Stimulated activated CD4-positive, alpha-beta T cell treated with anti-CD3 and anti-CD28 coated beads, Interleukin-4, amount 100 ng/mL, for 1 hour (primary cell): Measurements from ENCODE around the gene PIK3C2G.
"Not testable (repeated sequence)": the region's sequence is repeated elsewhere in the genome, so short reads cannot be mapped to it uniquely, and the experiment has no call there.

ENCODE experiments used
- DNase-seq: peaks from one replicate; pipeline ENCODE4 v3.0.0-alpha.2; 2020

The PIK3C2G gene

GRCh38 chr12:18651525-18651924, 390.2 kb downstream of the PIK3C2G start:
- DNase-seq = no peak

- no peak for DNase-seq
Measured at GRCh38 chr12:18652596-18652995, 391.3 kb downstream of the PIK3C2G start.

DNA sequence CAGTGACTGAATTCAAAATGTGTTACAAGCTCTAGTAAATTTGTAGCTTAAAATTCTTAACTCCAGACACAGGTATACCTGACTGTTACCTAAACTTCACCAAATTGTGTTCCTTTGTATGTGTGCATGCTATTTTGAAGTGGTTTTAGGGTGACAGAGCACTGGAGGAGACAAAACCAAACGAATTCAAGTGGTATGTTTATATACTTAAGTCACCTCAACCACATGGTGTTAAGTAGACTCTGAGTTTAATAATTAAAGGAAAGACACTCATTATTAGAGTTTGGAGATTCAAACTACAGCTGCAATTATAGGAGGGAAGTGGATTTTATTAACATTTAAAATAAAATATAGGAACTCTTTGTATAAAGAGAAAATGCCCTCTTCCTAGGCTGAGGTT, 392.1 kb downstream of the PIK3C2G start:
- DNase-seq = no peak

GRCh38 chr12:18655351-18655750, 394.0 kb downstream of the PIK3C2G start:
- no peak for DNase-seq

DNA sequence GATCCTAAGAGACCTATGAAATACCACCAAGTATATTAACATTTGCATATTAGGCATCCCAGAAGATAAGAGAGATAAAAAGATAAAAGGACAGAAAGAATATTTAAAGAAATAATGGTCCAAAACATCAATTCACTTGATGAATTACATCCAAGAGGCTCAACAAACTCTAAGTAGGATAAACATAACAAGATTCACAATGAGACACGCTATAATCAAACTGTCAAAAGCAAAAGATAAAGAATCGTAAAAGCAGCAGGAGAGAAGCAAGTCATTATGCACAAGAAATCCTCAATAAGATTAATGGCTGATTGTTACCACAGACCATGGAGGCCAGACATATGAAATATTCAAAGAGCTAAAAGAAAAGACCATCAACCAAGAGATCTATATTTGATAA, 396.9 kb downstream of the PIK3C2G start:
- no peak for DNase-seq

DNA sequence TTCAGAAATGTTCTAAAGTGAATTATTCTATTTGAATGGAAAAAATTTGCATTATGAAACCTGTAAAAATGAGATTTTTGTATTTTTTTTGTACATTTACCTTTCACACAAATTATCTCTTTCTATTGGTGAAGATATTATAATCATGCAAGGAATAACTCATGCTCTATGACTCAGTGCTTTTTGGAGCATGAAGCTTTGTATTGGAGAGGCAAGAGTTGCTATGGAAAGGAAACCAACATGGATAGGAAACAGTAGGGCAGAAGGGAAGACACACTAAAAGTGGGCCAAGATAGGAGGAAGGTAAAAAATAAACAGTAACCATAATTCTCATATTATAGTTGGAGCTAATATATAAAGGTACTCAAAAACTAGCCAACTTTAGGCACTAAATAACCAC, 397.5 kb downstream of the PIK3C2G start:
- DNase-seq = no peak

- no peak for DNase-seq
Measured at GRCh38 chr12:18676141-18676540, 414.8 kb downstream of the PIK3C2G start.

DNA sequence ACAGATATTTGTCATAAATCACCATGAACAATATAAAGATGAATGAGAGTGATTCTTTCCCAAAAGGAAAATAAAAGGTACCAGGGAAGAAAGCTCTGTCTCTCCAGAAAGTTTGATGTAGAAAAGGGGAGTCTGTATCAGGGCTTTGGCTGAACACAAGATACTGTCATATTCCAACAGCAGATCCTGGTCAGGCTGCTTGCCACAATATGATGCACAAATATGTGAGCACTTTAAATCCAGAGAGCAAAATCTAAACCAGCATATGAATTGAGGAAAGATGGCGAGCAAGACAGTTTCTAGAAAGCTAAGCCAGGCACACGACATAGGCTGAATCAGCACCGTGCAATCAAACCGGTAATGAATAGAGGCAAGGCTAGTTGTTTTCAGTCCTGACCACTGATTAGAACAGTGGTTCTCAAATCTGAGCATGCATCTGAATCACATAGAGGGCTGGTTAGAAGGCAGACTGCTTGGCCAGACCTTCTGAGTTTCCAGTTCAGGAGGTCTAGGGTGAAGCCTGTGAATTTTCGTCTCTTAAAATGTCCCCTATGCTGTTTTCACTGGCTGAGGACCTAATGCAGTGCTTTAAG, 415.8 kb downstream of the PIK3C2G start:
- no peak for DNase-seq

- no peak for DNase-seq
Measured at GRCh38 chr12:18681818-18682217, 420.5 kb downstream of the PIK3C2G start.

DNA sequence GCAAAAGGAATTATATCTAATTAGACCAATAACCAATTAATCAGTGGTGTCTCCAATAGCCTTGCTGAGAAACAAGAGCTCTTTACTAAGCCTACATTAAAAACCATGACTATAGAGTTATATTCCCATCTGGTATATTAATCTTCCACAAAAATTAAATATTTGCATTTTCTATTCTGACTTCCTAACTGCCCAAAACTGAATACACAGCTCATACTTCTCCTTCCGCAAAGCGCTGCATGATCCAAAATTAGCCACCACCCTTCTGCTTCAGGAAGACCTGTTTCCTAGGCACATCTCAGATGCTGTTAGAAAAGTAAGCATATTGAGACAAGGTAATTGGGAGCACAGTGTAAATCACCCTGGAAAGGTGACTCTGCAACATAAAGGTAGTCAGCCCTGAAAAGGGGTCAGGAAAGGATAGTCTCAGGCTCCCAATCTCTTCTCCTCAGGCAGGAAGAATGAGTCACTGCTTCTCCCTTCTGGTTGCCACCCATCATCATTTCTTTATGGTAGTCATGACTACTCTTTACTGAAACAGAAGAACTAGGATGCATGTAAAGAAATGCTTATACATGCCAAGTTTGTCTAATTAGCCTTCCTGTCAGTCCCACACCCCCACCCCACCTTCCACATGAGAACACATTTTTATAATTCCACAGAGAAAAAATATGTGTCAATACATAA, 422.2 kb downstream of the PIK3C2G start:
- no peak for DNase-seq

DNA sequence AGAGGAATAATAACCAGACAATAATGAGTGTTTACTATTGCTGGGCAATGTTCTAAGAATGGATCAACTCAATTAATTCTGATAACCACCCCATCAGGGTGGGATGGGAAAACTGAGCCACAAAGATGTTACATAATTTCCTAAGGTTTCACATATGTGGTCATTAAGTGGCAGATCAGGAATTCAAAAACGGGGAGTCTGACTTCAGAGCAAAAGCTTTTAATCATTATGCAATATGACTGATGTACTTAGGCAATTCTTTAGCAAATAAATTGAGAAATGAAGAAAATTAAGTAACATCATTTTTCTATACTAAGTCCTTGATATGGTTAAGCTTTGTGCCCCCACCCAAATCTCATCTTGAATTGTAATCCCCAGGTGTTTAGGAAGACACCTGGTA, 423.1 kb downstream of the PIK3C2G start:
- no peak for DNase-seq

GRCh38 chr12:18689771-18690170, 428.5 kb downstream of the PIK3C2G start:
- DNase-seq = no peak

DNA sequence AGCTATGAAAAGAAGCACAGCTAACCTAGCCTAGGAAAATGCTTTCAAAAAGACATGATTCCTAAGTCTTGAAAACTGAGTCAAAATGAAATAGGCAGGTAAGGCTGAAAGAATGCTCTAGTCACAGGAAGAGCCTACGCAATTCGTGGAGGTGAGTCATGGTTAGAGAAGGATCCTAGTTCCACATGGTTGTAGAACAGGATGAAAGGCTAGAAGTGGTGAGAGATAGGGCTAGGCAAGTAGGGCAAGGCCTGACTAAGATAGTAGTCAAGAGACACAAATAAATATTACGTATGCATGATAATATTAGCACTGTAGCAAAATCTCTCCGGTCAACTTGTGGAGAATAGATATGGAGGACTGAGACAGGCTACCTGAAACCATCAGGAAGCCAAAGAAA, 429.3 kb downstream of the PIK3C2G start:
- DNase-seq = no peak

- DNase-seq = not testable (repeated sequence)
Measured at GRCh38 chr12:18693986-18694385, 432.7 kb downstream of the PIK3C2G start.

GRCh38 chr12:18696971-18697602, 435.8 kb downstream of the PIK3C2G start:
- DNase-seq = no peak
